Trophoblast cell (in vitro differentiated cells and primary cell): ENCODE results near the gene EFNA2.
A peak's percentile ranks its signal among the peaks of the same experiment; 100 is the strongest.

ENCODE experiments used
- DNase-seq, 2 donors: peaks; one replicate each; pipeline ENCODE4 v3.0.0-alpha.2; 2016
- H2AFZ ChIP-seq: 2 replicates; pipeline ENCODE4 v1.6.1; 2013; ENCODE audit warnings: low read length, moderate library complexity, mild to moderate bottlenecking; ENCODE audit not compliant: insufficient read depth, poor library complexity
- H2AK5ac ChIP-seq: 2 replicates; pipeline ENCODE4 v1.6.1; 2013; ENCODE audit warnings: mild to moderate bottlenecking, low read length
- H2BK120ac ChIP-seq: 2 replicates; pipeline ENCODE4 v1.6.1; 2013; ENCODE audit warnings: low read length, mild to moderate bottlenecking, moderate library complexity; ENCODE audit not compliant: insufficient read depth, poor library complexity
- H2BK12ac ChIP-seq: 2 replicates; pipeline ENCODE4 v1.6.1; 2013; ENCODE audit warnings: mild to moderate bottlenecking, low read length, moderate library complexity
- H2BK5ac ChIP-seq: 2 replicates; pipeline ENCODE4 v1.6.1; 2013; ENCODE audit warnings: low read length, low read depth, moderate library complexity, mild to moderate bottlenecking; ENCODE audit not compliant: poor library complexity
- H3K14ac ChIP-seq: 2 replicates; pipeline ENCODE4 v1.6.1; 2013; ENCODE audit warnings: mild to moderate bottlenecking, low read length
- H3K18ac ChIP-seq: 2 replicates; pipeline ENCODE4 v1.6.1; 2013; ENCODE audit warnings: mild to moderate bottlenecking, low read length
- H3K23ac ChIP-seq: 2 replicates; pipeline ENCODE4 v1.6.1; 2013; ENCODE audit warnings: low read length
- H3K27ac ChIP-seq: 2 replicates; pipeline ENCODE4 v1.5.1; 2013; ENCODE audit warnings: low read depth, mild to moderate bottlenecking, inconsistent platforms, low read length, moderate library complexity
- H3K27me3 ChIP-seq: 2 replicates; pipeline ENCODE4 v1.6.1; 2013; ENCODE audit warnings: inconsistent platforms, mild to moderate bottlenecking, low read length, moderate library complexity; ENCODE audit not compliant: insufficient read depth
- H3K36me3 ChIP-seq, 2 experiments: 1 replicate in 1 of 2; 2 replicates in 1 of 2; pipeline ENCODE4 v1.6.1; 2013; ENCODE audit warnings: low read length in 2 of 2, mild to moderate bottlenecking in 2 of 2, moderate library complexity in 1 of 2; ENCODE audit not compliant: insufficient read depth in 2 of 2, control insufficient read depth in 1 of 2
- H3K4ac ChIP-seq: 2 replicates; pipeline ENCODE4 v1.6.1; 2013; ENCODE audit warnings: low read depth, mild to moderate bottlenecking, low read length, moderate library complexity
- H3K4me1 ChIP-seq, 2 experiments: 1 replicate in 1 of 2; 2 replicates in 1 of 2; pipeline ENCODE4 v1.6.1; 2013; ENCODE audit warnings: low read length in 2 of 2, mild to moderate bottlenecking in 2 of 2, moderate library complexity in 1 of 2; ENCODE audit not compliant: insufficient read depth in 2 of 2, control insufficient read depth in 1 of 2
- H3K4me2 ChIP-seq: 2 replicates; pipeline ENCODE4 v1.6.1; 2013; ENCODE audit warnings: inconsistent platforms, mild to moderate bottlenecking, low read length, moderate library complexity
- H3K4me3 ChIP-seq: 2 replicates; pipeline ENCODE4 v1.5.1; 2013; ENCODE audit warnings: mild to moderate bottlenecking, low read depth, low read length, inconsistent platforms
- H3K79me1 ChIP-seq: one replicate; pipeline ENCODE4 v1.6.1; 2013; ENCODE audit warnings: low read length
- H3K79me2 ChIP-seq: 2 replicates; pipeline ENCODE4 v1.6.1; 2013; ENCODE audit warnings: low read length, mild to moderate bottlenecking; ENCODE audit not compliant: control insufficient read depth, insufficient read depth, poor library complexity
- H3K9ac ChIP-seq: 2 replicates; pipeline ENCODE4 v1.6.1; 2013; ENCODE audit warnings: mild to moderate bottlenecking, low read length
- H3K9me3 ChIP-seq: 2 replicates; pipeline ENCODE4 v1.6.1; 2013; ENCODE audit warnings: low read depth, mild to moderate bottlenecking, control low read depth, inconsistent platforms, low read length; ENCODE audit not compliant: insufficient read depth
- H4K12ac ChIP-seq: 2 replicates; pipeline ENCODE4 v1.6.1; 2013; ENCODE audit warnings: low read depth, mild to moderate bottlenecking, low read length, moderate library complexity
- H4K8ac ChIP-seq: 2 replicates; pipeline ENCODE4 v1.6.1; 2013; ENCODE audit warnings: low read depth, mild to moderate bottlenecking, low read length, moderate library complexity
- H4K91ac ChIP-seq: one replicate; pipeline ENCODE4 v1.6.1; 2013; ENCODE audit warnings: low read depth, mild to moderate bottlenecking, low read length, moderate library complexity
- WGBS: extraction: QIAGEN DNeasy Blood & Tissue Kit; methylation state at CpG from one replicate; pipeline ENCODE4 v1.1.7; 2013; ENCODE audit warnings: missing lambda C conversion rate; ENCODE audit not compliant: insufficient read length, insufficient coverage; ENCODE audit errors: extremely low coverage; 5-methylcytosine and 5-hydroxymethylcytosine counted together

Gene EFNA2

DNA sequence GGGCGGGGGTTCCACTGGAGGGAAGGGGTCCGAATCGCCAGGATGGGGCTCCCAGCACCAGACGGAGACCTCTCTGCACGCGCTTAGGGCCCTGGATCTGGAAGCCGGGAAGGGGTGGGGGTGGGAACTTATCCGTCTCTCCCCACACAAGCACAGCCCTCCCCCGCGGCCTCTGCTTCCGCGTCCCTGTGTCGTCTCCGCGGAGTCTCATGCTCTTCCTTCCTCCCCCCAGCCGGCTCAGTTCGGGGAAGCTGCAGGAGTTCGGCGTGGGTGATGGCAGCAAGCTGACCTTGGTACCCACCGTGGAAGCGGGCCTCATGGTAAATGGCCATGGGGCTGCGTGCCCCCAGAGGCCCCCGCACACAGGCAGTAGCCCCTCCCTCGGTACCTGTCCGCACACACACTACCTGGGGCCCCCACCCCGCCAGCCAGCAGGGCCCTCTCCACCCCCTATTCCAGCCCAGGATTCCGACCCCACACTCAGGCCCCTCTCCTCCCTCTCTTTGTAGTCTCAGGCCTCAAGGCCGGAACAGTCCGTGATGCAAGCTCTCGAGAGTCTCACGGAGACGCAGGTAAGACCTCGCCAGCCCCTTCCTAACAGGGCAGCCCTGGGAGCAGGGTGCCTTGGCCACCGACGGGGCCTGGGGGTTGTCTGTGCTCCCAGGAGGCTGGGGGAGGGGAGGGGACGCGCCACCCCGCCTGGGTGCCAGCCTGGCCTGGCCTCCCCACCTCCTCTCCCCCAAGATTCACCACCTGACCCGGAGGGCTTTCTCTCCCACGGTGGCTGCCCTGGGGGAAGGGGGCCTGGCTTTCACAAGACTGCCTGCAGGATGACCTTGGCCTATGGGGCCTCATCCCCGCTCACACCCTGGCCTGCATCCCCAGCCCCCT, 34.1 kb upstream of the EFNA2 start:
- peak overlapping the region; percentile 95 for H3K9ac ChIP-seq
- peak overlapping the region; percentile 94 for H3K14ac ChIP-seq
- H2BK12ac ChIP-seq: peak overlapping the region; percentile 37
- peak overlapping the region; percentile 83 for H2AK5ac ChIP-seq
- H3K4ac ChIP-seq: peak overlapping the region; percentile 94
- H3K27me3 ChIP-seq: no peaks in the 10 kb centered on the region
- H3K79me1 ChIP-seq: peaks cover 45% of the 10 kb centered on the region
- H2BK5ac ChIP-seq: peak overlapping the region; percentile 92
- peak overlapping the region; percentile 96 for H3K4me3 ChIP-seq
- peaks cover 16 to 18% of the 10 kb centered on the region in 2 experiments for H3K4me1 ChIP-seq
- WGBS: no CpG with 5 or more reads among the region's 41 CpGs
- peaks cover 59 to 64% of the 10 kb centered on the region in 2 experiments for H3K36me3 ChIP-seq
- H4K91ac ChIP-seq: peak overlapping the region; percentile 98
- no peak overlapping the region for H3K23ac ChIP-seq
- H4K12ac ChIP-seq: peak overlapping the region; percentile 79
- peak overlapping the region; percentile 50 for H2BK120ac ChIP-seq
- H2AFZ ChIP-seq: peak overlapping the region; percentile 21
- peak overlapping the region; percentile 76 for H3K4me2 ChIP-seq
- H3K27ac ChIP-seq: peak overlapping the region; percentile 92
- peak overlapping the region; percentile 92 for H3K18ac ChIP-seq
- peak; percentile 56 to 71 for DNase-seq
- no peaks in the 10 kb centered on the region for H3K9me3 ChIP-seq
- H4K8ac ChIP-seq: peak overlapping the region; percentile 69
- peaks cover 41% of the 10 kb centered on the region for H3K79me2 ChIP-seq

DNA sequence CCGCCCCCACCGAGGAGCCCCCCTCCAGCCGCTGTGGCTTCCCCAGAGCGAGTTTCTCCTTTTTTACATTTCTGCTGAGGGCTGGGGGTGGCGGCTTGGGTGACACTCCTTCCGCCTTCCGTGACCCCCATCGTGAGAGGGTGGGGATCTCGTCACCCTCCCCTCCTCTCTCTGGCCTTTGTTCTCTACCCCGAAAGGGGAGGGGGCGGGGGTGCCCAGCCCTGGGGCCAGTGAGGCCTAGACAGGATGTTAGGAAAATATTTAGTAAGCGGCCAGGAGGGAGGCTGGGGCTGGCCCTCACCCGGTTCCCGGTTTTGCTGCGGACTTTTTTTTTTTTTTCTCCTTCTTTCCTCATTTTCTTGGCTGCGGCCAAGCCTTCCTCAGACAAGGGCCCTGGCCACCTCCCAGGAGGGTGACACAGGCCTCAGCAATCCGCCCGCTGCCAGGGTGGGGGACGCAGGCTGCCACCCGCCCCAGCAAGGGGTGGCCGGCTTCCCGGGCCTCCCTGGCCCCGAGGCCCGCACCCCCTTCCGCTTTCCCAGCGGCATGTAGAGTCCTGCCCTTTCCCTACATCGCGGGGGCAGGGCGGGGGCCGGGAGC, 33.4 kb upstream of the EFNA2 start:
- peak overlapping the region; percentile 98 for H4K91ac ChIP-seq
- no peak overlapping the region for H3K23ac ChIP-seq
- peak overlapping the region; percentile 76 for H3K4me2 ChIP-seq
- H3K36me3 ChIP-seq: peaks cover 66 to 71% of the 10 kb centered on the region in 2 experiments
- H2AK5ac ChIP-seq: peak overlapping the region; percentile 60
- H2AFZ ChIP-seq: no peak overlapping the region
- peaks cover 16 to 18% of the 10 kb centered on the region in 2 experiments for H3K4me1 ChIP-seq
- peak overlapping the region; percentile 95 for H3K18ac ChIP-seq
- no peak overlapping the region for H3K4me3 ChIP-seq
- peak overlapping the region; percentile 24 for H3K9ac ChIP-seq
- peak overlapping the region; percentile 55 for H4K8ac ChIP-seq
- peaks cover 45% of the 10 kb centered on the region for H3K79me1 ChIP-seq
- no CpG with 5 or more reads among the region's 30 CpGs for WGBS
- H3K4ac ChIP-seq: peak overlapping the region; percentile 97
- H4K12ac ChIP-seq: peak overlapping the region; percentile 68
- H2BK120ac ChIP-seq: peak overlapping the region; percentile 69
- DNase-seq: peak; percentile 72 to 80
- no peaks in the 10 kb centered on the region for H3K9me3 ChIP-seq
- H3K27me3 ChIP-seq: no peaks in the 10 kb centered on the region
- H2BK5ac ChIP-seq: peak overlapping the region; percentile 80
- H2BK12ac ChIP-seq: peak overlapping the region; percentile 53
- peaks cover 41% of the 10 kb centered on the region for H3K79me2 ChIP-seq
- H3K14ac ChIP-seq: peak overlapping the region; percentile 90
- peak overlapping the region; percentile 92 for H3K27ac ChIP-seq

DNA sequence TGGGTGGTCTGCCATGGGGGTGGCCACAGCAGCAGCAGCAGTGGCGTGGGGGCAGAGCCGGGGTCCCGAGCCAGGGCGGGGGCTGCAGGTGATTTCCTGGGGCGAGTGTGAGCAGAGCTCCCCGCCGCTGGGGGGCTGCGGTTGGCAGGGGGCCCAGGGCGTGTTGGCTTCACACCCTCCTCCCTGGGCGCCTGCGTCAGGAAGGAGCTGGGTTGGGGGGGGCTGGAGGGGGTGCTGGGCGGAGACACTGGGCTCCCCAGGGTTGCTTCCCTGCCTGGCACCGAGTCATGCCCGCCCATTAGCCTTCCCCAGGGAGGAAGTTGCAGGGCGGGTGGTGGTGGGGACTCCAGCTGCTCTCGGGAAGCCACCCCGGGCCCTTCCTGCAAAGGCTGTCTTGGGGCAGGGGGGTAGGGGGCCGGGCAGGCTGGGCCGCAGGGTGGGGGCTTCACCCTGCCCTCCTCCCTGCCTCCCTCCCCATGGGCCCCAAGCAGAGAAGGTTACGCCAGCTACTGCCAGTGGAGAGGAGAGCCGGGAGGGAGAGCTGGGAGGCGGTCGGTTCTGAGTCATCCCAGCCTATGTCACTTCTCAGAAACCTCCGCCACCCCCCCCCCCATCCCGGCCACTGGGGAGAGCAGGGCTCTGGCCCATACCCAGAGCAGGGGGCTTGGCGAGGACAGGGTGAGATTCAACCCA, 32.7 kb upstream of the EFNA2 start:
- Histone ChIP-seq H3K9ac (no peak overlapping the region), H3K4me1 (peaks cover 14 to 15% of the 10 kb centered on the region in 2 experiments), H3K9me3 (no peaks in the 10 kb centered on the region), H2BK12ac (peak overlapping the region; percentile 30), H3K36me3 (peaks cover 72 to 77% of the 10 kb centered on the region in 2 experiments), H3K4me3 (no peak overlapping the region), H3K18ac (peak overlapping the region; percentile 95), H3K79me2 (peaks cover 40% of the 10 kb centered on the region), H4K12ac (no peak overlapping the region), H3K27ac (peak overlapping the region; percentile 92), H4K91ac (peak overlapping the region; percentile 85), H3K4ac (peak overlapping the region; percentile 97), H3K23ac (no peak overlapping the region), H4K8ac (peak overlapping the region; percentile 55), H2BK120ac (peak overlapping the region; percentile 69), H2AK5ac (no peak overlapping the region), H3K27me3 (no peaks in the 10 kb centered on the region), H2BK5ac (peak overlapping the region; percentile 80), H3K79me1 (peaks cover 43% of the 10 kb centered on the region), H3K4me2 (peak overlapping the region; percentile 76), H3K14ac (peak overlapping the region; percentile 90), H2AFZ (no peak overlapping the region)
- no CpG with 5 or more reads among the region's 26 CpGs for WGBS
- DNase-seq: peak; percentile 81 to 82

DNA sequence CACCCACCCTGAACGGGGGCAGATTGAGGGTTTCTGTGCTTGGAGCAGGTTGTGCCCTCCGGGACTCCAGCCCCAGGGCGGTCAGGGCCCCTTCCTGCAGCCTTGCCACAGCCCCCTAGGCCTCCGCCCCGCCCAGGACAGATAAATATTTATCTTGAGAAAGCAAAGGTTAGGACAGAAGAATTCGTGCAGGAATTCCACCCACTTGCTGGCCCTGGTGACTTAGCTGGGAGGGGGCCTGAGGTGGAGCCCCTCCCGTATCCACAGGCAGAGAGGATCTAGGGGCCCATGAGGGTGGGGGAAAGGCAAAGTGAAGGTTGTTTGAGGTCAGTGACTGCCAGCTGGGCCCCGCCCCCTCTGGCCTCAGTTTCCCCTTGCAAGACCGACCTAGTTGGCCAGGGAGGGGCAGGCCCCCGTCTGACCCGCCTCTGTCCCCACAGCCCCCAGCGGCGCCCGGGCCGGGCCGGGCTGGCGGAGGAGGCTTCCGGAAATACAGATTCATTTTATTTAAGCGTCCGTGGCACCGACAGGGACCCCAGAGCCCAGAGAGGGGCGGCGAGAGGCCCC, 32.1 kb upstream of the EFNA2 start:
- Histone ChIP-seq H3K18ac (peak overlapping the region; percentile 18), H2BK5ac (peak overlapping the region; percentile 38), H3K79me2 (peaks cover 37% of the 10 kb centered on the region), H2BK120ac (no peak overlapping the region), H3K9me3 (no peaks in the 10 kb centered on the region), H3K4me3 (no peak overlapping the region), H4K12ac (no peak overlapping the region), H3K9ac (no peak overlapping the region), H3K36me3 (peaks cover 75 to 82% of the 10 kb centered on the region in 2 experiments), H2AK5ac (no peak overlapping the region), H3K4ac (peak overlapping the region; percentile 97), H2AFZ (no peak overlapping the region), H3K14ac (no peak overlapping the region), H3K23ac (no peak overlapping the region), H3K27me3 (no peaks in the 10 kb centered on the region), H3K27ac (peak overlapping the region; percentile 92), H2BK12ac (no peak overlapping the region), H3K4me1 (peaks cover 12% of the 10 kb centered on the region in 2 experiments), H3K4me2 (peak overlapping the region; percentile 37), H4K8ac (peak overlapping the region; percentile 42), H3K79me1 (peaks cover 37% of the 10 kb centered on the region), H4K91ac (peak overlapping the region; percentile 45)
- DNase-seq: peak in 1 of 2 donors; percentile 82
- WGBS: no CpG with 5 or more reads among the region's 23 CpGs
